ENCODE results near the gene CCNI.

CCNI gene

DNA sequence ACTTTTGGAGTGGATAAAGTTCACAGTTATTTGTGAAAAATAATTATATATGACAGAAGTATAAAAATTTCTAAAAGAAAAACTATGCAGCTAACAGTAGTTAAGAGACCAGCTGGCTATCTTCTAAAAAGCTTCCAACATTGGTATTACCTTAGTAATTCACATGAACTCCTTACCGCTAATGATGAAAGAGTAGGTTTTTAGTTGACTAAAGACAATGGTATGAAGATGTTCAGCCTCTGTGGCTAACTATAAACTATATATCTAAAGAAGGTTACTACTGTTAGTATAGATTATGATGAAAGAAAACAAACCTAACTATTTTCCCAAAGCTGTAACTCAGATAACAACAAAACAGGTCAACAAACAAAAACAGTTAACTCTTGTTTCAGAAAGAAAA, 10.4 kb downstream of the CCNI start:
- peaks cover 19% of the 10 kb centered on the region for H3K4me1 ChIP-seq (ENCODE audit: low read depth, poor library complexity, severe bottlenecking)
- no peak overlapping the region for H3K27ac ChIP-seq

DNA sequence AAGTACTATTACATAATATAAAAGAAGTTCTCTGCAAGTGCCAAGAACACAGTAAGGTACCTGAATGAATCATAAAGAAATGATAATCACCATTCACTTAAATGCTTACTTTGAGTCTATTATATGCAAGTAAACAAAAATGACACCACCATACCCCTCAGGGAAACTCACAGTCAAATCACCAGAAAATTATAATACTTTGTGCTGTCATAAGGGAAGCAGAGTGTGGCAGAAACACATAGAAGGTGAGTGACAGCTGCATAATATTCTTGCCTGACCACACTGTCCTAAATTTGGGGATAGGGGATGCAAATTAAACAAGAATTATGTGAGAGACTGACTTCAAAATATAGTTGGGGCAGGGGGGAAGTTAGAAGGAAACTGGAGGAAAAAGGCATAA, 12.9 kb downstream of the CCNI start:
- H3K79me2 ChIP-seq (ENCODE audit: insufficient read depth, low read depth): peaks cover 24% of the 10 kb centered on the region
- H3K4me1 ChIP-seq (ENCODE audit: low read depth, poor library complexity, severe bottlenecking): peaks cover under 1% of the 10 kb centered on the region
- no peak overlapping the region for H3K4me2 ChIP-seq
- H3K36me3 ChIP-seq (ENCODE audit: insufficient read depth): peaks cover 4% of the 10 kb centered on the region; the same call in 1 of the 2 replicates
- H3K4me3 ChIP-seq (IDR thresholded peaks at IDR 0.05; ENCODE audit: insufficient read depth, low read depth, low read length): no peak overlapping the region
- TF ChIP-seq, protein P1, sequence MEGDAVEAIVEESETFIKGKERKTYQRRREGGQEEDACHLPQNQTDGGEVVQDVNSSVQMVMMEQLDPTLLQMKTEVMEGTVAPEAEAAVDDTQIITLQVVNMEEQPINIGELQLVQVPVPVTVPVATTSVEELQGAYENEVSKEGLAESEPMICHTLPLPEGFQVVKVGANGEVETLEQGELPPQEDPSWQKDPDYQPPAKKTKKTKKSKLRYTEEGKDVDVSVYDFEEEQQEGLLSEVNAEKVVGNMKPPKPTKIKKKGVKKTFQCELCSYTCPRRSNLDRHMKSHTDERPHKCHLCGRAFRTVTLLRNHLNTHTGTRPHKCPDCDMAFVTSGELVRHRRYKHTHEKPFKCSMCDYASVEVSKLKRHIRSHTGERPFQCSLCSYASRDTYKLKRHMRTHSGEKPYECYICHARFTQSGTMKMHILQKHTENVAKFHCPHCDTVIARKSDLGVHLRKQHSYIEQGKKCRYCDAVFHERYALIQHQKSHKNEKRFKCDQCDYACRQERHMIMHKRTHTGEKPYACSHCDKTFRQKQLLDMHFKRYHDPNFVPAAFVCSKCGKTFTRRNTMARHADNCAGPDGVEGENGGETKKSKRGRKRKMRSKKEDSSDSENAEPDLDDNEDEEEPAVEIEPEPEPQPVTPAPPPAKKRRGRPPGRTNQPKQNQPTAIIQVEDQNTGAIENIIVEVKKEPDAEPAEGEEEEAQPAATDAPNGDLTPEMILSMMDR (conservative IDR thresholded peaks at IDR 0.05; ENCODE audit: low read depth, low read length): no peak
- H4K20me1 ChIP-seq (ENCODE audit: insufficient read depth): no peaks in the 10 kb centered on the region; the same call in 1 of the 2 replicates
- no peak overlapping the region for H3K9ac ChIP-seq
- no peaks in the 10 kb centered on the region for H3K27me3 ChIP-seq (ENCODE audit: insufficient read depth, low read depth)
- H3K27ac ChIP-seq: no peak overlapping the region
- no peak overlapping the region for H2AFZ ChIP-seq (ENCODE audit: low read depth)

More for the DNA sequence above, 10.4 kb downstream of the CCNI start:
- H3K9ac ChIP-seq: no peak overlapping the region
- H3K4me2 ChIP-seq: no peak overlapping the region
- TF ChIP-seq, protein P1 (conservative IDR thresholded peaks at IDR 0.05; ENCODE audit: low read depth, low read length): no peak
- H3K4me3 ChIP-seq (IDR thresholded peaks at IDR 0.05; ENCODE audit: insufficient read depth, low read depth, low read length): no peak overlapping the region
- H3K79me2 ChIP-seq (ENCODE audit: insufficient read depth, low read depth): peaks cover 46% of the 10 kb centered on the region
- peaks cover 5% of the 10 kb centered on the region; the same call in 1 of the 2 replicates for H4K20me1 ChIP-seq (ENCODE audit: insufficient read depth)
- no peak overlapping the region for H2AFZ ChIP-seq (ENCODE audit: low read depth)
- peaks cover 4% of the 10 kb centered on the region; the same call in 1 of the 2 replicates for H3K36me3 ChIP-seq (ENCODE audit: insufficient read depth)
- no peaks in the 10 kb centered on the region for H3K27me3 ChIP-seq (ENCODE audit: insufficient read depth, low read depth)

DNA sequence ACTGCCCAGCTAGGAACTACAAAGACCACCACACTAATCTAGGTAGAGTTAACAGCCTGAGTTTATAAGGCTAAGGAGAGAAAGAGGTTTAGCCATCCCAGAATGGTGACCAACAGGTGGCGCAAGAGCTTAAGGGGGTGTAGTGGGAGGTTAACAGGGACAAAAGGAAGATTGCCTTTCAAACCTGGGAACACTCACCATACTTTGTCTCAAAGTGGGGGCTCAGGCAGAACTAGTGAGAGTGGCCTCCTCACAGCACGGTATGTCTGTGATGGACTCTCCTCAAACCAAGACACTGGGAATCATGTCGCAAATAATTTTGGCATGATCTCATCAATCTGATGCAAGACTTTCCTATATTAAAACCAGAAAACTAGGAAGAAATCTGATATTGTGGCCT, 23.4 kb downstream of the CCNI start:
- Histone ChIP-seq H3K36me3 (ENCODE audit: insufficient read depth) (peaks cover under 1% of the 10 kb centered on the region; the same call in 1 of the 2 replicates), H3K9ac (no peak overlapping the region), H3K4me3 (IDR thresholded peaks at IDR 0.05; ENCODE audit: insufficient read depth, low read depth, low read length) (no peak overlapping the region), H3K27me3 (ENCODE audit: insufficient read depth, low read depth) (no peaks in the 10 kb centered on the region), H4K20me1 (ENCODE audit: insufficient read depth) (no peaks in the 10 kb centered on the region), H3K4me2 (no peak overlapping the region), H3K4me1 (ENCODE audit: low read depth, poor library complexity, severe bottlenecking) (peaks cover 20% of the 10 kb centered on the region), H3K27ac (no peak overlapping the region), H3K79me2 (ENCODE audit: insufficient read depth, low read depth) (no peaks in the 10 kb centered on the region), H2AFZ (ENCODE audit: low read depth) (no peak overlapping the region)
- TF ChIP-seq, protein P1 (conservative IDR thresholded peaks at IDR 0.05; ENCODE audit: low read depth, low read length): peak; percentile 92

DNA sequence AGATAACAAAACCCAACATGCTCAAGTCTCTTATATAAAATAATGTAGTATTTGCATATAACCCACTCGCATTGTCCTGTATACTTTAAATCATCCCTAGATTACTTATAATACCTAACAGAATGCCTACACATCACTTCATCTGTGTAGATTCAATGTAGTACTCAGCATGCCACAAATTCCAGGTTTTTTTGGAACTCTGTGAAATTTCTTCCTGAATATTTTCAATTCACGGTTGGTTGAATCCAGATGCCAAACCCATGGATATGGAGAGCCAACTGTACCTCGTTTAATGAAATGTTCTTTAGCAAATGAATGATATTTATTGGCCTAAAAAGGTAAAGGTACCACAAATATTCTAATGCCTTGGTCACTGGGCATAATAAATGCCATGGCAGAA, 24.8 kb downstream of the CCNI start:
- no peaks in the 10 kb centered on the region for H4K20me1 ChIP-seq (ENCODE audit: insufficient read depth)

More for the DNA sequence above, 24.8 kb downstream of the CCNI start:
- Histone ChIP-seq H3K4me1 (ENCODE audit: low read depth, poor library complexity, severe bottlenecking) (peaks cover 15% of the 10 kb centered on the region), H2AFZ (ENCODE audit: low read depth) (no peak overlapping the region), H3K27me3 (ENCODE audit: insufficient read depth, low read depth) (no peaks in the 10 kb centered on the region), H3K79me2 (ENCODE audit: insufficient read depth, low read depth) (no peaks in the 10 kb centered on the region), H3K9ac (no peak overlapping the region), H3K4me3 (IDR thresholded peaks at IDR 0.05; ENCODE audit: insufficient read depth, low read depth, low read length) (no peak overlapping the region), H3K27ac (no peak overlapping the region), H3K4me2 (no peak overlapping the region), H3K36me3 (ENCODE audit: insufficient read depth) (no peaks in the 10 kb centered on the region; the same call in 1 of the 2 replicates)
- TF ChIP-seq, protein P1 (conservative IDR thresholded peaks at IDR 0.05; ENCODE audit: low read depth, low read length): no peak
